ENCODE measurements around the gene CCDC175. TPM values are rescaled to one million over a fixed set of nuclear protein-coding genes. Genes with fewer than 3 reads are reported as not detected.

CCDC175 gene
- total RNA-seq, 1 donor from 2014 or later = not detected

DNA sequence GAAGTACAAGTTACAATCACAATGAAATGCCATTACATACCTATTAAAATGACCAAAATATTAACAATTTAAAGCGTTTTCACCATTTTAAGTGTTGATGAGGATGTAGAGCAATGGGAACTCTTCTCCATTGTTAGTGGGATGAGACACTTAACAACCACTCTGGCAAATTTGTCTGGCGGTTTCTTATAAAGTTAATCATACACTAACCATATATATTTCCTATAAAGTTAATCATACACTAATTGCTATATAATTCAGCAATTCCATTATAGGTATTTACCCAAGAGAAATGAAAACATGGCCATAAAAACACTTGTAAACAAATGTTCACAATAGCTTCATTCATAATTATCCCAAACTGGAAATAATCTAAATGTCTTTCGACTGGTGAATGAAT, 56.4 kb downstream of the CCDC175 start:
- TF ChIP-seq, protein P1, sequence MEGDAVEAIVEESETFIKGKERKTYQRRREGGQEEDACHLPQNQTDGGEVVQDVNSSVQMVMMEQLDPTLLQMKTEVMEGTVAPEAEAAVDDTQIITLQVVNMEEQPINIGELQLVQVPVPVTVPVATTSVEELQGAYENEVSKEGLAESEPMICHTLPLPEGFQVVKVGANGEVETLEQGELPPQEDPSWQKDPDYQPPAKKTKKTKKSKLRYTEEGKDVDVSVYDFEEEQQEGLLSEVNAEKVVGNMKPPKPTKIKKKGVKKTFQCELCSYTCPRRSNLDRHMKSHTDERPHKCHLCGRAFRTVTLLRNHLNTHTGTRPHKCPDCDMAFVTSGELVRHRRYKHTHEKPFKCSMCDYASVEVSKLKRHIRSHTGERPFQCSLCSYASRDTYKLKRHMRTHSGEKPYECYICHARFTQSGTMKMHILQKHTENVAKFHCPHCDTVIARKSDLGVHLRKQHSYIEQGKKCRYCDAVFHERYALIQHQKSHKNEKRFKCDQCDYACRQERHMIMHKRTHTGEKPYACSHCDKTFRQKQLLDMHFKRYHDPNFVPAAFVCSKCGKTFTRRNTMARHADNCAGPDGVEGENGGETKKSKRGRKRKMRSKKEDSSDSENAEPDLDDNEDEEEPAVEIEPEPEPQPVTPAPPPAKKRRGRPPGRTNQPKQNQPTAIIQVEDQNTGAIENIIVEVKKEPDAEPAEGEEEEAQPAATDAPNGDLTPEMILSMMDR (IDR thresholded peaks at IDR 0.05; ENCODE audit: insufficient read depth, low read length, poor library complexity, severe bottlenecking) = no peak
- Histone ChIP-seq H3K27me3 (ENCODE audit: control insufficient read depth, insufficient read depth, low read length) (no peaks in the 10 kb centered on the region), H3K4me3 (ENCODE audit: low read depth, low read length) (no peak overlapping the region), H3K36me3 (ENCODE audit: control insufficient read depth, insufficient read depth, low read length) (no peaks in the 10 kb centered on the region)
- no peak for DNase-seq (ENCODE audit: low read depth)

DNA sequence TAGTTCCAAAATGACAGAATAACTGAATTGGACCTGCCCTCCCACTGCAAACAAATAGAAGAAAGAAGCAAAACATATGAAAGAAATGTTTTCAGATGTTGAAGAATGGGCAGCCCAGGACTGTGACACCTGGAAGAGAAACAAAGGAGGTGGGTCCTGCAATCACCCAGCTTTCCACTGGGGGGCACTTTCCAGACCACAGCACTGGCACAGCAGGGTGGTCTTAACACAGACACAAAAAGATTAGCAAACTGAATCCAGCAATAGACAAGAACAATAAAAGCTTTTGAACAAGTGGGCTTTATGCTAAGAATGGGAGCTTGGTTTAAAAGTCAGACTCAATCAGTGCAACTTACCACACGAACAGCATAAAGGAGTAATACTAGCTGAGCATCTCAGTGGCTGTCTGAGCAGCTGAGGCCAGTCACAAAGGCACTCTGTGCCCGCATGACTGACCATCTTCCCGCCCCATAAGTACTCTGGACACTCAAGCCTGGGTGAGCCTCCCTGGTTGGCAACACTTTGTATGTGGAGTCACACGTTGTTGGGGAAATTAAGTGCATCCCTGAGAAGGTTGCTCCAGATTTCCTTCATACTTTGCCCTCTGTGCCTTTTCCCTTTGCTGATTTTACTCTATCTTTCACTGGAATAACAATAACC, 64.6 kb downstream of the CCDC175 start:
- TF ChIP-seq, protein P1 (IDR thresholded peaks at IDR 0.05; ENCODE audit: insufficient read depth, low read length, poor library complexity, severe bottlenecking) = peak; percentile 72
- Histone ChIP-seq H3K4me3 (ENCODE audit: low read depth, low read length) (no peak overlapping the region), H3K27me3 (ENCODE audit: control insufficient read depth, insufficient read depth, low read length) (no peaks in the 10 kb centered on the region), H3K36me3 (ENCODE audit: control insufficient read depth, insufficient read depth, low read length) (no peaks in the 10 kb centered on the region)
- DNase-seq (ENCODE audit: low read depth) = no peak

DNA sequence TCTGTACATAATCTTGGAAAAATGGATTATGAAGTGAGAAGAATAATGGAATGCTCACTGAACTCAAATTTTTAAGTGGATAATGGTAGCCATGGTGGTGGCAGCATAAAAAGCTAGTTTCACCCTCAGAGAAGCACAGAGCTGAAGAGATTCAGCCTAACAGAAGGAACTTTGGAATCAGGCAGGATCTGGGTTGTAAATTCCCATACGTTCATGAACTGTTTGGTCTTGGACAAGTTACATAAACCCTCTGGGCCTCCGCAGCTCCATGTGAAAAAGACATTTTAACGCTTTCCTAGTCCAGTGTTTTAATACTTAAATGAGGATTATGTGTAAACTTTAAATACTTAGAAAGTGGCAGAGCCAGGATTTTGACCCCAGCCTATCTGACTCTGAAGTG, 65.6 kb downstream of the CCDC175 start:
- no peak for DNase-seq (ENCODE audit: low read depth)
- H3K36me3 ChIP-seq (ENCODE audit: control insufficient read depth, insufficient read depth, low read length) = no peaks in the 10 kb centered on the region
- TF ChIP-seq, protein P1 (IDR thresholded peaks at IDR 0.05; ENCODE audit: insufficient read depth, low read length, poor library complexity, severe bottlenecking) = no peak
- no peaks in the 10 kb centered on the region for H3K27me3 ChIP-seq (ENCODE audit: control insufficient read depth, insufficient read depth, low read length)
- no peak overlapping the region for H3K4me3 ChIP-seq (ENCODE audit: low read depth, low read length)

DNA sequence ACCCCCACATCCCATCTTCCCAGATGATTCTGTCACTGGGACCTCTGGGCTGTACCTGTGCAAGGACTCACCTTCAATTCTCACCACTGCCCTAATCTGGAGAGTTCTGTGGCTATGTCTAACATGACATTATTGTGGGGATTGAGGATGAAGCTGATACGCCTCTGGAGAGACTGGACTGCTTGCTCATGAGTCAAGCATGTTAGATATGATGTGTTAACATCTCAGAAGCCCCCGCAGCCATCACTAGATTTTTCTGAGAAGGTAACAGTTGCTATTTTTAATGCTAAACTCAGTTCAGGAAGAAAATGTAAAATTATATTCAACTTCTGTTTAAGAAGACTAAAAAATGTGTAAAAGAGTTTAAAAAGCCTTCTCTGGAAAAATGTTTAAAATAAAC, 66.6 kb downstream of the CCDC175 start:
- H3K36me3 ChIP-seq (ENCODE audit: control insufficient read depth, insufficient read depth, low read length) = no peaks in the 10 kb centered on the region
- no peak for DNase-seq (ENCODE audit: low read depth)
- no peaks in the 10 kb centered on the region for H3K27me3 ChIP-seq (ENCODE audit: control insufficient read depth, insufficient read depth, low read length)
- no peak overlapping the region for H3K4me3 ChIP-seq (ENCODE audit: low read depth, low read length)
- TF ChIP-seq, protein P1 (IDR thresholded peaks at IDR 0.05; ENCODE audit: insufficient read depth, low read length, poor library complexity, severe bottlenecking) = no peak

DNA sequence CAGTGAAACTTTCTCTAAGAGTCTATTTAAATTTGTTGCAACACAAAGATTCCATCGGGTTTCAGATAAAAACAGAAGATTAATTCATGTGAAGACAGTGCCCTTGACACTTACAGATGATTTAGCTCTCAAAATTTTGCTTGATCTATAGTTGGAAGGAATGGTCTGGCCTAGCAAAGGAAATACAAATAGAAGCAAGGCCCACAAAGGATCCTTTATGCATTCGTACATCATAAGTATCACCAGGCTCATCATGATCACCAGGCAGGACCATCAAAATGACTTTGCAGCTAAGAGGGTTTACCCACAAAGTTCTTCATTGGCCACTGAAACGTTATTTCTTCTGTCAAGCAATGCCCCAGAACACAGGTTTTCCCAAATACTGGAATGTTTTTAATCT, 67.5 kb downstream of the CCDC175 start:
- Histone ChIP-seq H3K27me3 (ENCODE audit: control insufficient read depth, insufficient read depth, low read length) (no peaks in the 10 kb centered on the region), H3K4me3 (ENCODE audit: low read depth, low read length) (no peak overlapping the region), H3K36me3 (ENCODE audit: control insufficient read depth, insufficient read depth, low read length) (no peaks in the 10 kb centered on the region)
- TF ChIP-seq, protein P1 (IDR thresholded peaks at IDR 0.05; ENCODE audit: insufficient read depth, low read length, poor library complexity, severe bottlenecking) = no peak
- DNase-seq (ENCODE audit: low read depth) = no peak

DNA sequence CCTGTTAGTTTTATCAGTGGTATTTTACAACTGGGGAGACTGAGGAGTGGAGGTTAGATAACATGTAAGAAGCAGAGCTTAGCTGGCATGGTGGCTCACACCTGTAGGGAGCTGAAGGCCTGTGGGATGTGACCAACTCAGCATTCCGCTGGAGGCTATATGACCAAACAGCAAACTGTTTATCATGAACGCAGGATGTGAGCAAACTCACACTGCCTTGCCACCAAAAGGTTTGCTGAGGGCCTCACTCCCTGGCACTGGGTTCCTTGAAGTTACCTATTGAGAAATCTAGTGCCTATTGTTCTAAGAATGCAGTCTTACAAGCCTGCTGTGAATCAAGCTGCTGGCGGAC, 68.9 kb downstream of the CCDC175 start:
- DNase-seq (ENCODE audit: low read depth) = no peak
- H3K36me3 ChIP-seq (ENCODE audit: control insufficient read depth, insufficient read depth, low read length) = no peaks in the 10 kb centered on the region
- TF ChIP-seq, protein P1 (IDR thresholded peaks at IDR 0.05; ENCODE audit: insufficient read depth, low read length, poor library complexity, severe bottlenecking) = no peak

More for the DNA sequence above, 68.9 kb downstream of the CCDC175 start:
- H3K4me3 ChIP-seq (ENCODE audit: low read depth, low read length) = no peak overlapping the region
- no peaks in the 10 kb centered on the region for H3K27me3 ChIP-seq (ENCODE audit: control insufficient read depth, insufficient read depth, low read length)

Data from kidney epithelial cell (primary cell).